DND-41 (cell line): ENCODE results near the gene TBC1D32.

ENCODE experiments used
- ATAC-seq: fragments of 200-7000 bp; cut with Tn5 transposase; 3 replicates; pipeline ENCODE4 v1.9.1; 2021; ENCODE audit warnings: low read depth; ENCODE audit not compliant: insufficient read depth
- DNase-seq: peaks from one replicate; pipeline ENCODE4 v3.0.0-alpha.2; 2020
- H2AFZ ChIP-seq: 2 replicates; pipeline ENCODE4 v1.6.0; 2012; ENCODE audit warnings: low read depth, low read length
- H3K27ac ChIP-seq: 2 replicates; pipeline ENCODE4 v1.5.1; 2012; ENCODE audit warnings: low read length, inconsistent platforms
- H3K27me3 ChIP-seq: fragments of 200-600 bp; sonication (generic); 2 replicates; pipeline ENCODE4 v1.6.0; 2012; ENCODE audit warnings: low read length, mild to moderate bottlenecking, inconsistent platforms; ENCODE audit not compliant: insufficient read depth, poor library complexity
- H3K36me3 ChIP-seq: 2 replicates; pipeline ENCODE4 v1.5.1; 2012; ENCODE audit warnings: low read length, inconsistent platforms; ENCODE audit not compliant: insufficient read depth
- H3K4me1 ChIP-seq: 2 replicates; pipeline ENCODE4 v1.5.1; 2012; ENCODE audit warnings: mild to moderate bottlenecking, low read length; ENCODE audit not compliant: insufficient read depth
- H3K4me2 ChIP-seq: 2 replicates; pipeline ENCODE4 v1.6.0; 2012; ENCODE audit warnings: mild to moderate bottlenecking, moderate library complexity, low read length, inconsistent platforms; ENCODE audit not compliant: insufficient read depth
- H3K4me3 ChIP-seq, 2 experiments: fragments of 200-600 bp in 1 of 2; shearing (Covaris generic) in 1 of 2; 2 replicates each; pipeline ENCODE4 v1.5.1; 2012 to 2016; ENCODE audit warnings: inconsistent platforms in 2 of 2, low read length in 2 of 2, mild to moderate bottlenecking in 2 of 2, low read depth in 1 of 2, moderate library complexity in 1 of 2
- H3K79me2 ChIP-seq: 2 replicates; pipeline ENCODE4 v1.6.0; 2012; ENCODE audit warnings: low read length, inconsistent platforms; ENCODE audit not compliant: insufficient read depth
- H3K9ac ChIP-seq: 2 replicates; pipeline ENCODE4 v1.6.0; 2012; ENCODE audit warnings: low read depth, mild to moderate bottlenecking, inconsistent platforms, low read length, moderate library complexity
- H3K9me3 ChIP-seq: 2 replicates; pipeline ENCODE4 v1.5.1; 2012; ENCODE audit warnings: low read length, moderate library complexity, mild to moderate bottlenecking, inconsistent platforms; ENCODE audit not compliant: insufficient read depth, severe bottlenecking
- H4K20me1 ChIP-seq: 2 replicates; pipeline ENCODE4 v1.6.0; 2012; ENCODE audit warnings: low read length; ENCODE audit not compliant: insufficient read depth
- CTCF ChIP-seq: IDR thresholded peaks from 2 replicates; pipeline ENCODE4 v1.5.1; 2012; ENCODE audit warnings: borderline replicate concordance, low read length, moderate library complexity, mild to moderate bottlenecking; ENCODE audit not compliant: poor library complexity, severe bottlenecking; ENCODE audit errors: extremely low read depth
- EZH2 ChIP-seq: IDR thresholded peaks from 3 replicates; pipeline ENCODE4 v1.6.1; 2012; ENCODE audit warnings: borderline replicate concordance, low read depth, mild to moderate bottlenecking, moderate library complexity, low read length, inconsistent platforms; ENCODE audit not compliant: severe bottlenecking

Gene TBC1D32

GRCh38 chr6:121365536-121366521 lies 31.5 kb upstream of the TBC1D32 start:
- ATAC-seq (no peak), DNase-seq (no peak)
- Histone ChIP-seq H3K36me3 (no peaks in the 10 kb centered on the region), H3K27me3 (no peaks in the 10 kb centered on the region), H3K9ac (no peak overlapping the region), H3K4me1 (no peaks in the 10 kb centered on the region), H3K27ac (no peak overlapping the region), H3K9me3 (no peaks in the 10 kb centered on the region), H2AFZ (no peak overlapping the region), H4K20me1 (no peaks in the 10 kb centered on the region), H3K4me2 (no peak overlapping the region), H3K79me2 (no peaks in the 10 kb centered on the region), H3K4me3 (no peak overlapping the region)
- TF ChIP-seq CTCF (no peak), EZH2 (no peak)

- no peak overlapping the region for H2AFZ ChIP-seq
- TF ChIP-seq CTCF (peak; percentile 6), EZH2 (no peak)
- H3K9me3 ChIP-seq: no peaks in the 10 kb centered on the region
- no peaks in the 10 kb centered on the region for H3K36me3 ChIP-seq
- no peak overlapping the region for H3K27ac ChIP-seq
- H4K20me1 ChIP-seq: no peaks in the 10 kb centered on the region
- H3K27me3 ChIP-seq: no peaks in the 10 kb centered on the region
- ATAC-seq (no peak), DNase-seq (no peak)
- no peaks in the 10 kb centered on the region for H3K79me2 ChIP-seq
- H3K4me2 ChIP-seq: no peak overlapping the region
- no peaks in the 10 kb centered on the region for H3K4me1 ChIP-seq
- H3K4me3 ChIP-seq: no peak overlapping the region
- H3K9ac ChIP-seq: no peak overlapping the region
Measured at GRCh38 chr6:121356575-121356974, 22.3 kb upstream of the TBC1D32 start.

- H3K27ac ChIP-seq: no peak overlapping the region
- DNase-seq (no peak), ATAC-seq (no peak)
- H3K79me2 ChIP-seq: no peaks in the 10 kb centered on the region
- H3K4me3 ChIP-seq: no peak overlapping the region
- H3K36me3 ChIP-seq: no peaks in the 10 kb centered on the region
- no peak overlapping the region for H3K4me2 ChIP-seq
- H4K20me1 ChIP-seq: no peaks in the 10 kb centered on the region
- H3K27me3 ChIP-seq: no peaks in the 10 kb centered on the region
- no peaks in the 10 kb centered on the region for H3K9me3 ChIP-seq
- no peak overlapping the region for H2AFZ ChIP-seq
- H3K9ac ChIP-seq: no peak overlapping the region
- no peaks in the 10 kb centered on the region for H3K4me1 ChIP-seq
- TF ChIP-seq CTCF (peak; percentile 56), EZH2 (no peak)
Measured at GRCh38 chr6:121354764-121355163, 20.5 kb upstream of the TBC1D32 start.
